Measurements from ENCODE around the gene PCNX2. TPM values are rescaled to one million over a fixed set of nuclear protein-coding genes. Genes with fewer than 3 reads are reported as not detected.

Gene PCNX2
- total and polyA plus RNA-seq, 2 experiments from 2014 or later: 3.9 to 11.0 TPM

GRCh38 chr1:233193741-233194140, 101.8 kb downstream of the PCNX2 start:
- DNase-seq (ENCODE audit: low spot score): no peak
- peaks cover 5% of the 10 kb centered on the region for H3K9me3 ChIP-seq (ENCODE audit: low read depth)
- H2AFZ ChIP-seq: no peak overlapping the region
- H3K27me3 ChIP-seq: no peaks in the 10 kb centered on the region
- H3K9me2 ChIP-seq (replicated peaks; ENCODE audit: insufficient read depth): no peaks in the 10 kb centered on the region
- no peak overlapping the region for H3K4me3 ChIP-seq
- H3K4me2 ChIP-seq: no peak overlapping the region
- H3K27ac ChIP-seq: no peak overlapping the region
- H3K79me2 ChIP-seq: no peaks in the 10 kb centered on the region
- WGBS (ENCODE audit: low lambda C conversion rate, missing lambda C conversion rate): 98% methylated on average over 3 of the region's 3 CpGs
- no peaks in the 10 kb centered on the region for H3K4me1 ChIP-seq (ENCODE audit: insufficient read depth)
- H4K20me1 ChIP-seq (ENCODE audit: insufficient read depth, poor library complexity, severe bottlenecking): no peaks in the 10 kb centered on the region
- no peaks in the 10 kb centered on the region for H3K36me3 ChIP-seq (replicated peaks; ENCODE audit: insufficient read depth, low read depth)
- TF ChIP-seq, protein P1, sequence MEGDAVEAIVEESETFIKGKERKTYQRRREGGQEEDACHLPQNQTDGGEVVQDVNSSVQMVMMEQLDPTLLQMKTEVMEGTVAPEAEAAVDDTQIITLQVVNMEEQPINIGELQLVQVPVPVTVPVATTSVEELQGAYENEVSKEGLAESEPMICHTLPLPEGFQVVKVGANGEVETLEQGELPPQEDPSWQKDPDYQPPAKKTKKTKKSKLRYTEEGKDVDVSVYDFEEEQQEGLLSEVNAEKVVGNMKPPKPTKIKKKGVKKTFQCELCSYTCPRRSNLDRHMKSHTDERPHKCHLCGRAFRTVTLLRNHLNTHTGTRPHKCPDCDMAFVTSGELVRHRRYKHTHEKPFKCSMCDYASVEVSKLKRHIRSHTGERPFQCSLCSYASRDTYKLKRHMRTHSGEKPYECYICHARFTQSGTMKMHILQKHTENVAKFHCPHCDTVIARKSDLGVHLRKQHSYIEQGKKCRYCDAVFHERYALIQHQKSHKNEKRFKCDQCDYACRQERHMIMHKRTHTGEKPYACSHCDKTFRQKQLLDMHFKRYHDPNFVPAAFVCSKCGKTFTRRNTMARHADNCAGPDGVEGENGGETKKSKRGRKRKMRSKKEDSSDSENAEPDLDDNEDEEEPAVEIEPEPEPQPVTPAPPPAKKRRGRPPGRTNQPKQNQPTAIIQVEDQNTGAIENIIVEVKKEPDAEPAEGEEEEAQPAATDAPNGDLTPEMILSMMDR (IDR thresholded peaks at IDR 0.05; ENCODE audit: poor library complexity): no peak
- TF ChIP-seq EZH2phosphoT487 (IDR thresholded peaks at IDR 0.05; ENCODE audit: low read depth, severe bottlenecking, unreplicated experiment): no peak
- TF ChIP-seq EZH2 (IDR thresholded peaks at IDR 0.05; ENCODE audit: borderline replicate concordance): no peak

DNA sequence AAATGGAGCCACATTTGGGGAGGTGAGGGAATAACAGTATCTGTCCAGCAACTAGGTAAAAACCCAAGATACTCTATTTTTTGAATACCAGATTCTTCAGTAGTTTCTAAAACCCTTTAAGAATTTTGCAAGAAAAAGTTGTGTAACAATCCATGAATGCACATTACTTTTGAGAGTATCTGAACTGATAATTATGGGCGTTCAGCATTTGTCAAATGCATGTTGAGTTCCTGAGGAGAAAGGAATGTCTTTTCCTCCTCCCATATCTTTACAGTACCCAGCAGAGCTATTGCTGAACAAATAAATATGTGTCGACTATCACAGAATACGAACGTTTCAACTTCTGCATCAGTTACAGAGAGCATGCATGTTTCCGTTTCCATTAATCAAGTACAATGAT, 104.5 kb downstream of the PCNX2 start:
- H3K27me3 ChIP-seq: no peaks in the 10 kb centered on the region
- no peaks in the 10 kb centered on the region for H3K9me2 ChIP-seq (replicated peaks; ENCODE audit: insufficient read depth)
- H3K9me3 ChIP-seq (ENCODE audit: low read depth): peaks cover 5% of the 10 kb centered on the region
- no peaks in the 10 kb centered on the region for H3K4me1 ChIP-seq (ENCODE audit: insufficient read depth)
- no peak for DNase-seq (ENCODE audit: low spot score)
- H3K4me2 ChIP-seq: no peak overlapping the region
- TF ChIP-seq EZH2phosphoT487 (IDR thresholded peaks at IDR 0.05; ENCODE audit: low read depth, severe bottlenecking, unreplicated experiment): no peak
- TF ChIP-seq, protein P1 (IDR thresholded peaks at IDR 0.05; ENCODE audit: poor library complexity): no peak
- no peak for TF ChIP-seq EZH2 (IDR thresholded peaks at IDR 0.05; ENCODE audit: borderline replicate concordance)
- WGBS (ENCODE audit: low lambda C conversion rate, missing lambda C conversion rate): 71% methylated on average over 5 of the region's 5 CpGs
- H4K20me1 ChIP-seq (ENCODE audit: insufficient read depth, poor library complexity, severe bottlenecking): no peaks in the 10 kb centered on the region
- no peaks in the 10 kb centered on the region for H3K36me3 ChIP-seq (replicated peaks; ENCODE audit: insufficient read depth, low read depth)
- no peak overlapping the region for H3K27ac ChIP-seq
- H2AFZ ChIP-seq: no peak overlapping the region
- no peaks in the 10 kb centered on the region for H3K79me2 ChIP-seq
- no peak overlapping the region for H3K4me3 ChIP-seq

DNA sequence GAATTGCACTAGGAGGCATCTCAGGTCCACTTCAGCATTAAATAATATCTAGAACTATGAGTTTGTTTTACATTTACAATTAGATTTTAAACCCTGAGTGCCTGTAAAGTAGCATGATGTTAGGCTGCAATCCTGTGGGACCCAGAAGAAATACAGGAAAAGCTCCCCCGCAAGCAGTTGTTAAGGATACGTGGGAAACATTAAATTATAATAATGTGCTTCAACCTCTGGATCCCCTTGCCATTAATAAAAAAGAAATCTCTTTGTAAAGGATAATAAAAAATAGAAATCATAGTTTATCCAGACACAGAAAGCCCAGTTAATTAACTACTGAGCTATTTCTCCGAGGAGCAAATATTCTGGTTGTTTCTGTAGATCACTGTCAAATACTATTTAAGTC, 106.0 kb downstream of the PCNX2 start:
- Histone ChIP-seq H3K4me1 (ENCODE audit: insufficient read depth) (no peaks in the 10 kb centered on the region), H3K27me3 (no peaks in the 10 kb centered on the region), H3K27ac (no peak overlapping the region), H3K9me3 (ENCODE audit: low read depth) (no peaks in the 10 kb centered on the region), H3K36me3 (replicated peaks; ENCODE audit: insufficient read depth, low read depth) (no peaks in the 10 kb centered on the region), H4K20me1 (ENCODE audit: insufficient read depth, poor library complexity, severe bottlenecking) (no peaks in the 10 kb centered on the region), H3K9me2 (replicated peaks; ENCODE audit: insufficient read depth) (no peaks in the 10 kb centered on the region), H3K4me3 (no peak overlapping the region), H2AFZ (no peak overlapping the region), H3K79me2 (no peaks in the 10 kb centered on the region), H3K4me2 (no peak overlapping the region)
- DNase-seq (ENCODE audit: low spot score): no peak
- TF ChIP-seq EZH2 (IDR thresholded peaks at IDR 0.05; ENCODE audit: borderline replicate concordance) (no peak), EZH2phosphoT487 (IDR thresholded peaks at IDR 0.05; ENCODE audit: low read depth, severe bottlenecking, unreplicated experiment) (no peak)
- TF ChIP-seq, protein P1 (IDR thresholded peaks at IDR 0.05; ENCODE audit: poor library complexity): no peak
- 92% methylated on average over 3 of the region's 3 CpGs for WGBS (ENCODE audit: low lambda C conversion rate, missing lambda C conversion rate)

- Histone ChIP-seq H3K79me2 (no peaks in the 10 kb centered on the region), H3K27me3 (no peaks in the 10 kb centered on the region), H3K4me2 (no peak overlapping the region), H3K4me1 (ENCODE audit: insufficient read depth) (no peaks in the 10 kb centered on the region), H2AFZ (no peak overlapping the region), H3K9me2 (replicated peaks; ENCODE audit: insufficient read depth) (no peaks in the 10 kb centered on the region), H3K27ac (no peak overlapping the region), H3K4me3 (no peak overlapping the region), H3K9me3 (ENCODE audit: low read depth) (no peaks in the 10 kb centered on the region), H4K20me1 (ENCODE audit: insufficient read depth, poor library complexity, severe bottlenecking) (no peaks in the 10 kb centered on the region), H3K36me3 (replicated peaks; ENCODE audit: insufficient read depth, low read depth) (no peaks in the 10 kb centered on the region)
- DNase-seq (ENCODE audit: low spot score): no peak
- TF ChIP-seq EZH2phosphoT487 (IDR thresholded peaks at IDR 0.05; ENCODE audit: low read depth, severe bottlenecking, unreplicated experiment) (no peak), EZH2 (IDR thresholded peaks at IDR 0.05; ENCODE audit: borderline replicate concordance) (no peak)
- TF ChIP-seq, protein P1 (IDR thresholded peaks at IDR 0.05; ENCODE audit: poor library complexity): no peak
- 85% methylated on average over 4 of the region's 4 CpGs for WGBS (ENCODE audit: low lambda C conversion rate, missing lambda C conversion rate)
Observed at GRCh38 chr1:233188061-233188460, 107.5 kb downstream of the PCNX2 start.

All from hepatocyte (in vitro differentiated cells).